GM12872 (cell line): ENCODE data around the gene UBL5.

Experiments
- TF ChIP-seq, protein P1 (sequence below): IDR thresholded peaks from 3 replicates; pipeline ENCODE4 v1.5.1; 2011; ENCODE audit warnings: low read depth, mild to moderate bottlenecking, low read length, moderate library complexity; ENCODE audit not compliant: insufficient read depth

The UBL5 gene

DNA sequence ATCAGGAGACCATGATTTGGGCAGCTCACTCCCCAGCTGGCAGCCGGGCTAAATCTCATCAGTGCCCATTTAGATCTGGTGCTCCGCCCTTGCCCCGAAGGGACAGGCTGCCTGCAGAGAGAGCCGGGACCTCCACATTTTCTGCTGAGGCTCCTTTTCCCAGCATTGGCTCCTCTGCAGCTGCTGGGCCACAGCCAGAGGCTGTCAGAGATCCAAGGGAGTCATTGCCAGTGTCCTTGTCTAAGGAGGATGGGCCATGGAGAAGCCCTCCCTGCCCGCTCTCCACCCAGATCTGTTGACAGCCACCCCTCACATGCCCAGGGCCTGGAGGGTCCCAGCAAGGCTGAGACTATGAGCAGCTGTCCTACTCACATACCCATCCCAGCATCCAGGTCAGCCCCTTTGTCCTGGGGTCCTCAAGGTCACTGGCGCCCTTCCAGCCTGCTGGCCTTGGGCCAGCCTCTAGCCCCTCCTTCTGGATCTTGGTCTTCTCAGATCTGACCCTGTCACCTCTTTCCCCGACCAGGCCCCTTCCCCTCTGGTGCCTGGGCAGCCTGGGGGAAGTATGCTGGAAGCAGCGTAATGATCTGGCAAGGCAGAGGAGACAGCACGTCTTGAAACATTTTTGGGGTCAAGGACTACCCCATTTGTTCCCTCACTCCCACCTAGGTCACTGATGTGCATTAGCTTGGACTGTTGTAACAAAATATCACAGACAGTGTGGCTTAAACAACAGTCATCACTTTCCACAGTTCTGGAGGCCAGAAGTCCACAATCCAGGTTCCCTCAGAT lies 15.3 kb downstream of the UBL5 start:
- TF ChIP-seq, protein P1, sequence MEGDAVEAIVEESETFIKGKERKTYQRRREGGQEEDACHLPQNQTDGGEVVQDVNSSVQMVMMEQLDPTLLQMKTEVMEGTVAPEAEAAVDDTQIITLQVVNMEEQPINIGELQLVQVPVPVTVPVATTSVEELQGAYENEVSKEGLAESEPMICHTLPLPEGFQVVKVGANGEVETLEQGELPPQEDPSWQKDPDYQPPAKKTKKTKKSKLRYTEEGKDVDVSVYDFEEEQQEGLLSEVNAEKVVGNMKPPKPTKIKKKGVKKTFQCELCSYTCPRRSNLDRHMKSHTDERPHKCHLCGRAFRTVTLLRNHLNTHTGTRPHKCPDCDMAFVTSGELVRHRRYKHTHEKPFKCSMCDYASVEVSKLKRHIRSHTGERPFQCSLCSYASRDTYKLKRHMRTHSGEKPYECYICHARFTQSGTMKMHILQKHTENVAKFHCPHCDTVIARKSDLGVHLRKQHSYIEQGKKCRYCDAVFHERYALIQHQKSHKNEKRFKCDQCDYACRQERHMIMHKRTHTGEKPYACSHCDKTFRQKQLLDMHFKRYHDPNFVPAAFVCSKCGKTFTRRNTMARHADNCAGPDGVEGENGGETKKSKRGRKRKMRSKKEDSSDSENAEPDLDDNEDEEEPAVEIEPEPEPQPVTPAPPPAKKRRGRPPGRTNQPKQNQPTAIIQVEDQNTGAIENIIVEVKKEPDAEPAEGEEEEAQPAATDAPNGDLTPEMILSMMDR = no peak

DNA sequence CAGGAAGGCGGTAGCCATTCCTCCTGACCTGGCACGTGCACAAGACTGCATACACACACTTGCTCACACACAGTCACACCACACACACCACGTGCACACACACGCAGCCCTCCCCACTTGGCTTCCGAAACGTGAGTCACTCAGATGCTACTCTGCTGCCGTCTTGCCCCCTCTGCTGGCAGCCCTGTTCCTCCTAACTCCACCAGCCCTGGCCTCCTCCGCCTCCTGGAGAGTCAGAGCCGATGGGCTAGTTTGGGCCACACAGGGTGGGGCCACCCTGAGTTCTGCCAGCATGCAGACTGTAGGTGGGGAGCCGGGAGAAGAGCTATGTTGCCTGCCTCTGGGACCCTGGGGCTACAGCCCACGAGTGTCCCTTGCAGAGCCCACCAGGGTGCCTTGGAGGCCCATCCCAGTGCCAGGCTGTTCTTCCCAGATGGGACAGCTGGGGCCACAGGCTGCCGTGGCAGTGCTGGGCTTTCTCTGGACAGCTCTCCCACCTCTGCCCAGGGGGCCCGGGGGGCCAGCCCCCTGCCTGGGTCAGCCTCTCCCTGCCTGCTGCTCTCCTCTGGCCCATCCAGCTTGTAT lies 19.5 kb downstream of the UBL5 start:
- TF ChIP-seq, protein P1 = 0 out of 3 replicates have a peak, but pooled peaks have one; percentile 16

DNA sequence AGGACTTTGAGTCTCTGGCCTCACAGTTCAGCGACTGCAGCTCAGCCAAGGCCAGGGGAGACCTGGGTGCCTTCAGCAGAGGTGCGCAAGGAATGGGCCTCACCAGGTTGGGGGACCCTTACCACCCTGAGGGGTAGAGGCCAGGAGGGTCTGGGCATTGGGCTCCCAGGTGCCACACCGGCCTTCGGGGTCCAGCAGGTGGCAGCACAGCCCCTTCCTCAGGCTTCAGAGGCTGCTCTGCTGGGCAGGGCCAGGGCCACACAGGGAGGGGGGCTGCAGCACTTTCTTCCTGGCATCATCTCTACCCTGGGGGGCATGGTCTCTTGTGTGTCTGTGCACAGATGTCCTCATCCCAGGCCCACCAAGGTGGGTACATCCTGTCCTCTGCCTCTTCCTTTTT lies 20.3 kb downstream of the UBL5 start:
- TF ChIP-seq, protein P1 = peak; percentile 57

DNA sequence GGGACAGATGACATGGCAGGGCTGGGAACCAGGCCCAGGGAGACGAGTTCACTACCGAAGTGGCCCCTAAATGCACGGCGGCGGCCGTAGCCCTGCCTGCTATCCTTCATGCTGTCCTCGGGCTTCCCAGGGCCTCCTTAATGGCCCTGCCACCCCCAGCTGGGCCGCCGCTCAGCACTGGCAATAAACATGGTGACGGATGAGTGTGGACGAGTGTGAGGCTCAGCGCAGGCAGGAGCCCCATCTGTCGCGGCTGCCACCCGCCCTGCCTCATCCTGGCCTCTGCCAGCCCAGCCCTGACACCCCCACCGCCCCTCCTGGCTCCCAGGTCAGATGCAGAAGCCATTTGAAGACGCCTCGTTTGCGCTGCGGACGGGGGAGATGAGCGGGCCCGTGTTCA lies 21.0 kb downstream of the UBL5 start:
- TF ChIP-seq, protein P1 = no peak

DNA sequence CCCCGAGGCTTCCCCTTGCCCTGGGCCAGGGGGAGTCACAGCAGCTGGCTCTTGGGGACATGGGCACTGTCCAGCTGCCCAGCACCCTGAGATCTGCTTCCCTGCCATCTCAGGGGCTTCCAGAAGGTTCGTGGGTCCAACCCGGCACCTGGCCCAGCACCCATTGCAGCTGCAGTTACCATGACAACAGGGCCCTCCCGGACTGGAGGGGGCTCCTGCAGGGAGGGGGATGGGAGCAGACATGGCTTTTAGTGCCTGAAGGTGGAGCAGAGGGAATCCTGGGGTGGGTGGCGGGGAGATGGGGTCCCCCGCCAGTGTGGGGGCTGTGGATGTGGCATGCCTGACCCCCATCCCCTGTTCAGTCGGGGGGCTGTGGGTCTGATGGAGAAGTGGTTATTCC lies 22.1 kb downstream of the UBL5 start:
- TF ChIP-seq, protein P1 = no peak

DNA sequence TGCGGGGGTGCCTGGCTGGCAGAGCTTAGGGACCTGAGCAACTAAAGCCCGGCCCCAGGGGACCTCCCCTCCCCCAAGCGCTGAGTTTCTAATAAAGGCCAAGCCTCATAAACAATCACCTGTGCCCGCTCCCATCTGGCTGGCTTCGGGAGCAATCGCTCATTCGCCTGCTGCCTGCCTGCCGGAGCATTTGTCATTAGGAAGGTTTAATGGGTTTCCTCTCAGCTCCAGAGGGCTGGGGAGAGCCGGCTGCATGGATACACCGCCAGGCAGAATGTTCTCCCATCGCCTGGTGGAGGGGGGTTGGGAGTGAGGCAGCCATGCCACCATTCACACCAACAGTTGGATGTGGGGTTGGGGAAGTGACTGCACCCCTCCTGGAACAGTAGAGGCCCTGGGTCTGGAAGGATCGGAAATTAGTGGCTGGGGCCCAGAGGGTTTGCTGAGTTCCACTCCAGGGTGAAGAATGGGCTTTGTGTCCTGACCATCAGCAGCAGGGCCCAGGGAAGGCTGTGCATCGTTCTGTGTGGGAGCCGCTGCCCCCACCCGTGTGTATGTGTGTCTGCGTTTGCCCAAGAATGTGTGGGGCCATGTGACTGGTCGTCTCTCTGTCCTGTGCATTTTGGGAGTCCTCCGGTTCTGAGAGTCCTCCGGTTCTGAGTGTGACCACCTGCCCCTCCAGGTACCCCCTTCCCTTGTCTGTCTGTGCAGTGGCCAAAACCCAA lies 22.7 kb downstream of the UBL5 start:
- TF ChIP-seq, protein P1 = no peak

DNA sequence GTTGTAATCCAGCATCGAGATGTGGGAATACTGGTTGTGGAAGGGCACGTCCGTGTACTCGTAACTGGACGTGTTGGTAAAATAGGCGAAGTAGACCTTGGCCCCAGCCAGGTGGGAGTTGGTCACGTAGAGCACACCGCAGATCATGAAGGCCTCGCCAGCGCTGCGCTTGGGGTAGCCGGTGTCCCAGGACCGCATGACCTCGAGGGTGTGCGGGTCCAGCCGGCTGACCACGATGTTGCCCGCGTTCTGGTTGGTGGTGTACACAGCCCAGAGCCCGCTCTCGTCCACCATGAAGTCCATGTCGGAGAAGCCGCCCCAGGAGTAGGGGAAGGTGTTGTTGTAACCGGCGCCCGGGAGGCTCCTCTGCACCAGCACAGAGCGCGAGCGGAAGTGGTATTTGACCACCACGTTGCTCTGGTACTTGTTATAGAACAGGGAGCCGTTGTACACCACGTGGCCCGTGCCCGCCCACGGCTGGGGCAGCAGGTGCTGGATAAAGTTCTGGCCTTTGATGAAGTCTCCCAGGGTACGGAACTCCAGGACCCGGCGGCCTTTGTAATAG lies 26.6 kb downstream of the UBL5 start:
- TF ChIP-seq, protein P1 = no peak
